ENCODE results near the gene PTPRO.

Gene PTPRO

DNA sequence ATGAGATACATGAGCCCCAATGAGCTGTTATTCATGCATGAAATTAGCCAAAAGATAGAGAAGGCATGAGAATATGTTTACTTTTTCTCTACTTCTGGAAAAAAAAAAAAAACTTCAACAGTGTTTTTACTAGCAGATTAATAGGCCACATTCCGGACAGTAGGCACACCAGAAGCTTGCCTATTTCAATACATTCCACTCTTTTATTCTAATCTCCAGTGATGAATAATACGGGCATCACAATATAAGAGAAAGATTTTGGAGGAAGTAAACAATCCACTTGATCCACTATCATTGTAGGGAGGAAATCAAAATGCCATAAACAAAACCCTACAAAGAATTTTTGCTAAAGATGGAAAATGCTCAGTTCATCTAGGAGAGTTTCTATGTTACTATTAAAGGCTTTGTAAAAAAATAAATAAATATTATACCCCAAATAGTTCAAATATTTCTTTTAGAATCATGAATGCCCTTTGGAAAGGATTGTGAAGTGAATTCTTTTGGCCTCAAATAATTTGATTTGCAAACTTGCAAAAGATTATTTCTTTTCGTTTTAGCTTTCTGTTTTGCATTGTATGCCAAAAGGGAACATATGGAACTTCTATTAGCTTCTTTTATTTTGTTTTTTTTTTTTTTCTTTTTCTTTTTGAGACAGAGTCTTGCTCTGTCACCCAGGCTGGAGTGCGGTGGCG is 234.2 kb downstream of the PTPRO start:
- TF ChIP-seq, protein P1, sequence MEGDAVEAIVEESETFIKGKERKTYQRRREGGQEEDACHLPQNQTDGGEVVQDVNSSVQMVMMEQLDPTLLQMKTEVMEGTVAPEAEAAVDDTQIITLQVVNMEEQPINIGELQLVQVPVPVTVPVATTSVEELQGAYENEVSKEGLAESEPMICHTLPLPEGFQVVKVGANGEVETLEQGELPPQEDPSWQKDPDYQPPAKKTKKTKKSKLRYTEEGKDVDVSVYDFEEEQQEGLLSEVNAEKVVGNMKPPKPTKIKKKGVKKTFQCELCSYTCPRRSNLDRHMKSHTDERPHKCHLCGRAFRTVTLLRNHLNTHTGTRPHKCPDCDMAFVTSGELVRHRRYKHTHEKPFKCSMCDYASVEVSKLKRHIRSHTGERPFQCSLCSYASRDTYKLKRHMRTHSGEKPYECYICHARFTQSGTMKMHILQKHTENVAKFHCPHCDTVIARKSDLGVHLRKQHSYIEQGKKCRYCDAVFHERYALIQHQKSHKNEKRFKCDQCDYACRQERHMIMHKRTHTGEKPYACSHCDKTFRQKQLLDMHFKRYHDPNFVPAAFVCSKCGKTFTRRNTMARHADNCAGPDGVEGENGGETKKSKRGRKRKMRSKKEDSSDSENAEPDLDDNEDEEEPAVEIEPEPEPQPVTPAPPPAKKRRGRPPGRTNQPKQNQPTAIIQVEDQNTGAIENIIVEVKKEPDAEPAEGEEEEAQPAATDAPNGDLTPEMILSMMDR (conservative IDR thresholded peaks at IDR 0.05; ENCODE audit: low read depth, low read length), result no peak
- no peak for DNase-seq (ENCODE audit: low read depth)

DNA sequence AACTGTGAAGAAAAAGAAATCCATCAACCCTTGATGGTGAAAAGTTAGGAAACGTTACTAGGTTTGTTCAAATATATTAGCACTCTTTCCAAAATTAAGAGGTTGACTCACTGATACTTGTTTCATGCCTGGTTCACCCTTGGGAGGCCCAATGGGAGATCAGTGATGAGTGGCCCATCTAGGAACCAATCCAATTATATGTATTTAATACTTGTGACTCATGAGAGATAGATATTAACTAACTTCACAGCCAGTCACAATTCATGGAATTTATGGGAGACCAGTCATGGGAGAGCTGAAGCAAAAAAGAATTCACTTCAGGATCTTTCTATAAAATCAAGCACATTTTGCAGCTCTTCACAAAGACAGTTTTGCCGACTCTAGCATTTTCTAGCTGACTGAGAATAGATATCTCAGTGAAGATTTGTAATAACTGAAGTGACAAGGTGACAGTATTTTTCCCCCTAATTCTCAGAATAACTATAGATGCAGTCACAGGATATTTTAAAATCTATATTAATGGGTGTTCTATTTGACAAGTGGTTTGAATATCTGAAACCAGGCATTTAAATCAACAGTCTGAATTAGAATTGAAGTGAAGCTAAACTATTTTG is 236.7 kb downstream of the PTPRO start:
- DNase-seq (ENCODE audit: low read depth), result no peak
- no peak overlapping the region for H3K4me3 ChIP-seq (ENCODE audit: low read length)
- TF ChIP-seq, protein P1 (conservative IDR thresholded peaks at IDR 0.05; ENCODE audit: low read depth, low read length), result no peak

More for the DNA sequence above, 234.2 kb downstream of the PTPRO start:
- no peak overlapping the region for H3K4me3 ChIP-seq (ENCODE audit: low read length)

DNA sequence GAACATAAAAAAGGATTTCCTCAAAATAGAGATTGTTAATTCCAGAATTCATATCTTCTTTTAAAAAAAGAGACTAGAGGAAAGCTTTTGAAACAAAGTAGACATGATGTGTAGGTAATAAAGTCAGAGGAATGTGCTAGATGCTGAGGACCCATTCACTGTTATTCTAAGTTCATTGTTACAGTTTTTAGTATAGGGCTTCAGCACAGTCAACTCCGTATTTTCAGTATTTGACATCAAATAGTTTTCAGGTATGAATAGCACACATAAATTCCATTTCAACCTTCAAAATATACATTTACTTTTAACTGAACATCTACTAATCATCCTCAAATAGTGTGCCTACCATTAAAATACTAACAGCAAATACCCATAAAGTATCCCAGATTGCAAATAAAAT is 239.1 kb downstream of the PTPRO start:
- TF ChIP-seq, protein P1 (conservative IDR thresholded peaks at IDR 0.05; ENCODE audit: low read depth, low read length), result no peak

DNA sequence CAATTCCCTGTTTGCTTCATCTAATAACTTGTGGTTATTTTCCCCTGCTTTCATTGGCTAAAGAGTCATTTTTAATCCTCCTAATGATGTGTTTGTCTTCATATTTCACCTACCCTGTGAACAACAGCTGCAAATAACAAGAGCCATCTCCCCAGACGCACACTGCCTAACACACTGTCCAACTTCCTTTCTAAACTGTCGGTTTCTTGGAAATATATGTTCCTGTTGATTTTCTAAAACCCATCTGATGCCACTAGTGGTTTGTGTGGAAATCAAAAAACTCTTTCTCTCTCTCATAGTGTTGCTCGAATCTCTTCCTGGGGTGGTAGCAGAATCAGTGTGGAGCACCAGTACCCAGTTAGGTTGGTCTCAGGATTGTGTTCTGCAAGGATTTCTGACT is 240.0 kb downstream of the PTPRO start:
- no peak overlapping the region for H3K4me3 ChIP-seq (ENCODE audit: low read length)
- TF ChIP-seq, protein P1 (conservative IDR thresholded peaks at IDR 0.05; ENCODE audit: low read depth, low read length), result no peak
- no peak for DNase-seq (ENCODE audit: low read depth)

More for the DNA sequence above, 239.1 kb downstream of the PTPRO start:
- no peak overlapping the region for H3K4me3 ChIP-seq (ENCODE audit: low read length)
- no peak for DNase-seq (ENCODE audit: low read depth)

DNA sequence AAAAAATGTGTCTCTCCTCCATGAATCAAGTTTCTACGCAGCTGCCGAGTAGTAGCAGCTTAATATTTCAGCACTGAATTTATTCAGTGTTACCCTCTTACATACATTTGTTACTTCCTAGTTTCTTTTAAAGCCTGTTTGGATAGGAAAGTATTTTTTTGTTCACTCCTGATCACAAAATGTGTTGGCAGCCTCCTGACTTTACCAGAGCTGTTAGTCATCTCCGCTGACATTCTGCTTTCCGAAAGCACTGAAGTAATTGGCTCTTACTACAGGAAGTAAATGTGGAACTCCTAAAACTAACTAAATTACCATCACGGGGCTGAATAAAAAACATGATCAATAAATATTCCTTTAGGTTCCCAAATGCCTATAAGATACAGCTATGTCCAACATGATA is 241.4 kb downstream of the PTPRO start:
- TF ChIP-seq, protein P1 (conservative IDR thresholded peaks at IDR 0.05; ENCODE audit: low read depth, low read length), result no peak
- no peak overlapping the region for H3K4me3 ChIP-seq (ENCODE audit: low read length)
- DNase-seq (ENCODE audit: low read depth), result no peak

DNA sequence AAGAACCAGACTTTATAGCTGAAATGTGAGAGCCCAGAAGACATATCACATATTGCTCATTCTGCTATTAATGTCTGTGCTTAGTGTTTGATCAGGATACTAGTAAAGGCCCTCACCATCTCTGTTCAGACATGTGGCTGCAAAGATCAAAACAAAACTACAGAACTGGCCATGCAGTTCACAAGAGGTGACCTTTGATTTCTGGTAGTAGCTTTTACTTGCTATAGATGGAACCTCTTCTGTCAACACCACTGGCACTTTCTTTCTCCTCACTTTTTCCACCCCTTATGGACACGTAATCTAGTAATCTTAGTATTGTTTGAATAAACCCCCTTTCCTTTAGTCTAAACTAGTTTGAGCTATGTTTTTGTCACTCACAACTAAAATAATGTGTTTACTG is 252.0 kb downstream of the PTPRO start:
- DNase-seq (ENCODE audit: low read depth), result no peak
- TF ChIP-seq, protein P1 (conservative IDR thresholded peaks at IDR 0.05; ENCODE audit: low read depth, low read length), result no peak
- H3K4me3 ChIP-seq (ENCODE audit: low read length), result no peak overlapping the region

Measured in retinal pigment epithelial cell (primary cell).